GM12892 (cell line): ENCODE results near the gene RPAIN.

Experiments used
- POLR2A ChIP-seq: IDR thresholded peaks from 2 replicates; pipeline ENCODE4 v1.6.1; 2011; ENCODE audit warnings: low read depth, low read length, control low read depth
- POLR2AphosphoS5 ChIP-seq: IDR thresholded peaks from 2 replicates; pipeline ENCODE4 v1.6.1; 2011; ENCODE audit warnings: low read depth, low read length, control low read depth

DNA sequence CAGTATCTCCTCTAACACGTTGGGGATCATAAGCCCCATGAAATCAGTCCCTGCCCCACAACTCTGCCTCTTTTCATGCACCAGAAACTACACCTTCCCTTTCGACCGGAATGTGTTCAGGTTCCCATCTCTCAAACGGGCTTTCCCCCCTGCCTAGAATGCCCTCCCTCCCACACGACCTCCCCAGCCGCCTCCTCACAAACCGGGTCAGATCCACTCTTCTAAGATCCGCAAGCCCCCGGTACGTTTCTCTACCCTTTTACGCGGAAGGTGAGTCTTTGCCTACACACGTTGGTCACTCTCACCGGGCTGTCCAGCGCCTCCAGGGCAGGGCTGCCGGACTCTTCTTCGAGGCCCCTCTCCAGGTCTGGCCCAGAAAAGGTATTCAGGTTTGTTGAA is 48.1 kb downstream of the RPAIN start:
- TF ChIP-seq POLR2AphosphoS5 (no peak), POLR2A (no peak)
